Measurements from ENCODE around the gene AURKAIP1. TPM values are rescaled to one million over a fixed set of nuclear protein-coding genes. Genes with fewer than 3 reads are reported as not detected.

The AURKAIP1 gene
- total and polyA plus RNA-seq, 2 of the 13 experiments (the other 11 are each of a cell fraction or from before 2014, with no cell fraction given) = 69.5 to 175 TPM

DNA sequence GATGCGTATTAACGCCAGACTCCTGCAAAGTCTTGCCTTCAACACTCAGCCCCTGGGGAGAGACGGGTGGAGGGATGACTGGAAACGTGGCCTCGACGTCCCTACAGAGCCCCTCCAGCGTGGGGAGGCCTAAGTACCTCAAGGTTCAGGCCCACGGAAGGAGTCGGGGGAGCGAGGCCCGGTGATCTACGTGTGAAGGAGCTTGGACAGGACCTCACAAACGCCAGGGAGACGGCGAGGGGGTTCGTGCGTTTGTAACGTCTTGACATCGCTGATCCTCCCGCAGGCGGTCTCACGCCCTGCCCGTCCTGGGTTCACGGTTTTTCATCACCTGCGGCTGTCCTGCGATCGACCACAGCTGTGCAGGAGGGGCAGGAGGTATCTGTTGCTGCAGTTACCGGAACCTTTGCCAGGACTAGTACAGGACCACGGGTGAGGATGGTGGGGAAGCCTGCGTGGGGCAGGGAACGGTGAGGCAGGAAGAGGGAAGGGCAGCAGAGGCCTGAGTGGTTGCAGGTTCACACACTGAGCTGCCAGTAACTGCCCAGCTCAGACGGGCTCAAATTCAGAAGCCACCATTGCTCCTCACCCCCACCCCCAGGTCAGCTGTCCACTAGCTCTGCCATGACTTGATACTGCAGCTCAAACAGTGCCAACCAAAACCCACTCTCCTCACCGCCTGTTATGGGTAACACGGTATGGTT lies 25.0 kb upstream of the AURKAIP1 start (continued):
- TF ChIP-seq ZNF878 (CRISPR knock-in tag; IDR thresholded peaks at IDR 0.05) (no peak), SRY (CRISPR knock-in tag; IDR thresholded peaks at IDR 0.05) (peak; percentile 56; the same call in 1 of the 2 replicates), EEA1 (CRISPR knock-in tag; IDR thresholded peaks at IDR 0.05; ENCODE audit: borderline replicate concordance) (no peak), JUNB (CRISPR knock-in tag; IDR thresholded peaks at IDR 0.05; ENCODE audit: borderline replicate concordance) (no peak), NR3C1 (CRISPR knock-in tag; IDR thresholded peaks at IDR 0.05) (no peak), PHF8 (CRISPR knock-in tag; IDR thresholded peaks at IDR 0.05) (0 out of 2 replicates have a peak, but pooled peaks have one; percentile 1), HDAC2 (CRISPR knock-in tag; IDR thresholded peaks at IDR 0.05) (no peak), ZNF761 (CRISPR knock-in tag; conservative IDR thresholded peaks at IDR 0.05) (no peak), ZNF572 (CRISPR knock-in tag; IDR thresholded peaks at IDR 0.05) (0 out of 2 replicates have a peak, but pooled peaks have one; percentile 39), ZNF776 (CRISPR knock-in tag; IDR thresholded peaks at IDR 0.05) (no peak), RBM39 (IDR thresholded peaks at IDR 0.05; ENCODE audit: low read depth, low read length, poor library complexity, severe bottlenecking) (peak; percentile 44), ZNF251 (CRISPR knock-in tag; IDR thresholded peaks at IDR 0.05) (no peak), ZNF230 (CRISPR knock-in tag; IDR thresholded peaks at IDR 0.05) (0 out of 2 replicates have a peak, but pooled peaks have one; percentile 7), MLLT10 (CRISPR knock-in tag; IDR thresholded peaks at IDR 0.05) (no peak), ZFP82 (CRISPR knock-in tag; IDR thresholded peaks at IDR 0.05; ENCODE audit: borderline replicate concordance) (no peak), ZNF75D (CRISPR knock-in tag; IDR thresholded peaks at IDR 0.05; ENCODE audit: borderline replicate concordance) (0 out of 2 replicates have a peak, but pooled peaks have one; percentile 60)
- TF ChIP-seq, protein P1, sequence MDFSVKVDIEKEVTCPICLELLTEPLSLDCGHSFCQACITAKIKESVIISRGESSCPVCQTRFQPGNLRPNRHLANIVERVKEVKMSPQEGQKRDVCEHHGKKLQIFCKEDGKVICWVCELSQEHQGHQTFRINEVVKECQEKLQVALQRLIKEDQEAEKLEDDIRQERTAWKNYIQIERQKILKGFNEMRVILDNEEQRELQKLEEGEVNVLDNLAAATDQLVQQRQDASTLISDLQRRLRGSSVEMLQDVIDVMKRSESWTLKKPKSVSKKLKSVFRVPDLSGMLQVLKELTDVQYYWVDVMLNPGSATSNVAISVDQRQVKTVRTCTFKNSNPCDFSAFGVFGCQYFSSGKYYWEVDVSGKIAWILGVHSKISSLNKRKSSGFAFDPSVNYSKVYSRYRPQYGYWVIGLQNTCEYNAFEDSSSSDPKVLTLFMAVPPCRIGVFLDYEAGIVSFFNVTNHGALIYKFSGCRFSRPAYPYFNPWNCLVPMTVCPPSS (IDR thresholded peaks at IDR 0.05) = no peak
- TF ChIP-seq, protein P2, sequence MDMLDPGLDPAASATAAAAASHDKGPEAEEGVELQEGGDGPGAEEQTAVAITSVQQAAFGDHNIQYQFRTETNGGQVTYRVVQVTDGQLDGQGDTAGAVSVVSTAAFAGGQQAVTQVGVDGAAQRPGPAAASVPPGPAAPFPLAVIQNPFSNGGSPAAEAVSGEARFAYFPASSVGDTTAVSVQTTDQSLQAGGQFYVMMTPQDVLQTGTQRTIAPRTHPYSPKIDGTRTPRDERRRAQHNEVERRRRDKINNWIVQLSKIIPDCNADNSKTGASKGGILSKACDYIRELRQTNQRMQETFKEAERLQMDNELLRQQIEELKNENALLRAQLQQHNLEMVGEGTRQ (IDR thresholded peaks at IDR 0.05; ENCODE audit: low read depth, low read length) = no peak
- TF ChIP-seq, protein P2 (CRISPR knock-in tag; IDR thresholded peaks at IDR 0.05; ENCODE audit: borderline replicate concordance) = no peak
- TF ChIP-seq, protein P3, sequence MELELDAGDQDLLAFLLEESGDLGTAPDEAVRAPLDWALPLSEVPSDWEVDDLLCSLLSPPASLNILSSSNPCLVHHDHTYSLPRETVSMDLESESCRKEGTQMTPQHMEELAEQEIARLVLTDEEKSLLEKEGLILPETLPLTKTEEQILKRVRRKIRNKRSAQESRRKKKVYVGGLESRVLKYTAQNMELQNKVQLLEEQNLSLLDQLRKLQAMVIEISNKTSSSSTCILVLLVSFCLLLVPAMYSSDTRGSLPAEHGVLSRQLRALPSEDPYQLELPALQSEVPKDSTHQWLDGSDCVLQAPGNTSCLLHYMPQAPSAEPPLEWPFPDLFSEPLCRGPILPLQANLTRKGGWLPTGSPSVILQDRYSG (CRISPR knock-in tag; IDR thresholded peaks at IDR 0.05) = no peak
- TF ChIP-seq, protein P4, sequence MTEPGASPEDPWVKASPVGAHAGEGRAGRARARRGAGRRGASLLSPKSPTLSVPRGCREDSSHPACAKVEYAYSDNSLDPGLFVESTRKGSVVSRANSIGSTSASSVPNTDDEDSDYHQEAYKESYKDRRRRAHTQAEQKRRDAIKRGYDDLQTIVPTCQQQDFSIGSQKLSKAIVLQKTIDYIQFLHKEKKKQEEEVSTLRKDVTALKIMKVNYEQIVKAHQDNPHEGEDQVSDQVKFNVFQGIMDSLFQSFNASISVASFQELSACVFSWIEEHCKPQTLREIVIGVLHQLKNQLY (CRISPR knock-in tag; IDR thresholded peaks at IDR 0.05) = no peak
- TF ChIP-seq, protein P5, sequence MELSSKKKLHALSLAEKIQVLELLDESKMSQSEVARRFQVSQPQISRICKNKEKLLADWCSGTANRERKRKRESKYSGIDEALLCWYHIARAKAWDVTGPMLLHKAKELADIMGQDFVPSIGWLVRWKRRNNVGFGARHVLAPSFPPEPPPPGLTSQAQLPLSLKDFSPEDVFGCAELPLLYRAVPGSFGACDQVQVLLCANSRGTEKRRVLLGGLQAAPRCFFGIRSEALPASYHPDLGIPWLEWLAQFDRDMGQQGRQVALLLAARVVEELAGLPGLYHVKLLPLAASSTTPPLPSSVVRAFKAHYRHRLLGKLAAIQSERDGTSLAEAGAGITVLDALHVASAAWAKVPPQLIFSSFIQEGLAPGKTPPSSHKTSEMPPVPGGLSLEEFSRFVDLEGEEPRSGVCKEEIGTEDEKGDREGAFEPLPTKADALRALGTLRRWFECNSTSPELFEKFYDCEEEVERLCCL (CRISPR knock-in tag; IDR thresholded peaks at IDR 0.05; ENCODE audit: borderline replicate concordance) = peak; percentile 62; the same call in 1 of the 2 replicates
